ENCODE results near the gene MERTK. TPM values are rescaled to one million over a fixed set of nuclear protein-coding genes. Genes with fewer than 3 reads are reported as not detected.
A peak's percentile ranks its signal among the peaks of the same experiment; 100 is the strongest.

The MERTK gene
- total and polyA plus RNA-seq, 10 of the 15 experiments (the other 5 are each of a cell fraction or from before 2014, with no cell fraction given): 0.13 to 30.6 (median 0.50) TPM

DNA sequence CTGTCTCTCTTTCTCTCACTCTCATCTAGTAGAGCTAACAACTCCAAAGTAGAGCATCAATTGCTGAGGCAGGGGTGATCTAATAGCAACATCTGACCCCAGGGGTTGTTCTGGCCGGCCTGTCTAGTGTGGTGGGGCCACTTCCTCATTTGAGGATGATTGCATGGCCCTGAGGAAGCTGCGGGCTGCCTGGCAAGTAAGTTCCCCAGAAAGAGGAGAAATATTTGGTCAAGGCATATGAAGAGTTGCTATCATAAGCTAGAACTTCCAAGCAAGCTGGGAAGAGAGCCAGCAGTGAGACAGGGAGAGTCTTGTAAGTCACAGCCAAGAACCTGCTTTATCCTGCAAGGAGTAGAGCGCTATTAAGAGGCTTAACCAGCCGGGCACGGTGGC is 105.8 kb downstream of the MERTK start (continued):
- TF ChIP-seq, protein P1, sequence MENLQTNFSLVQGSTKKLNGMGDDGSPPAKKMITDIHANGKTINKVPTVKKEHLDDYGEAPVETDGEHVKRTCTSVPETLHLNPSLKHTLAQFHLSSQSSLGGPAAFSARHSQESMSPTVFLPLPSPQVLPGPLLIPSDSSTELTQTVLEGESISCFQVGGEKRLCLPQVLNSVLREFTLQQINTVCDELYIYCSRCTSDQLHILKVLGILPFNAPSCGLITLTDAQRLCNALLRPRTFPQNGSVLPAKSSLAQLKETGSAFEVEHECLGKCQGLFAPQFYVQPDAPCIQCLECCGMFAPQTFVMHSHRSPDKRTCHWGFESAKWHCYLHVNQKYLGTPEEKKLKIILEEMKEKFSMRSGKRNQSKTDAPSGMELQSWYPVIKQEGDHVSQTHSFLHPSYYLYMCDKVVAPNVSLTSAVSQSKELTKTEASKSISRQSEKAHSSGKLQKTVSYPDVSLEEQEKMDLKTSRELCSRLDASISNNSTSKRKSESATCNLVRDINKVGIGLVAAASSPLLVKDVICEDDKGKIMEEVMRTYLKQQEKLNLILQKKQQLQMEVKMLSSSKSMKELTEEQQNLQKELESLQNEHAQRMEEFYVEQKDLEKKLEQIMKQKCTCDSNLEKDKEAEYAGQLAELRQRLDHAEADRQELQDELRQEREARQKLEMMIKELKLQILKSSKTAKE (IDR thresholded peaks at IDR 0.05; ENCODE audit: low read depth, poor library complexity, severe bottlenecking): peak; percentile 51
- TF ChIP-seq MTA2 (IDR thresholded peaks at IDR 0.05; ENCODE audit: low read depth) (peak; percentile 23; the same call in 1 of the 2 replicates), EED (IDR thresholded peaks at IDR 0.05; ENCODE audit: low read depth) (peak; percentile 44; the same call in 1 of the 2 replicates), RB1 (IDR thresholded peaks at IDR 0.05; ENCODE audit: borderline replicate concordance) (no peak), SREBF1 (IDR thresholded peaks at IDR 0.05; ENCODE audit: low read length) (no peak), NR2F1 (conservative IDR thresholded peaks at IDR 0.05) (peak; percentile 60; the same call in 1 of the 2 replicates), ZNF217 (IDR thresholded peaks at IDR 0.05) (no peak), BACH1 (IDR thresholded peaks at IDR 0.05; ENCODE audit: borderline replicate concordance) (no peak), FOXK2 (IDR thresholded peaks at IDR 0.05) (no peak), ATF7 (IDR thresholded peaks at IDR 0.05; ENCODE audit: low read depth) (peak; percentile 33; the same call in 1 of the 2 replicates), SPI1 (IDR thresholded peaks at IDR 0.05; ENCODE audit: borderline replicate concordance, insufficient read depth, low read depth, low read length) (peak; percentile 99), SUPT20H (IDR thresholded peaks at IDR 0.05; ENCODE audit: borderline replicate concordance, control insufficient read depth, low read depth, low read length) (no peak), ZZZ3 (IDR thresholded peaks at IDR 0.05; ENCODE audit: control insufficient read depth, insufficient read length, low read depth) (no peak), JUND (IDR thresholded peaks at IDR 0.05; ENCODE audit: low read depth, low read length) (no peak), FOS (IDR thresholded peaks at IDR 0.05; ENCODE audit: borderline replicate concordance, extremely low read depth, insufficient read length) (no peak), CBFB (IDR thresholded peaks at IDR 0.05; ENCODE audit: low read depth) (no peak), JUNB (IDR thresholded peaks at IDR 0.05) (no peak)
- TF ChIP-seq, protein P2, sequence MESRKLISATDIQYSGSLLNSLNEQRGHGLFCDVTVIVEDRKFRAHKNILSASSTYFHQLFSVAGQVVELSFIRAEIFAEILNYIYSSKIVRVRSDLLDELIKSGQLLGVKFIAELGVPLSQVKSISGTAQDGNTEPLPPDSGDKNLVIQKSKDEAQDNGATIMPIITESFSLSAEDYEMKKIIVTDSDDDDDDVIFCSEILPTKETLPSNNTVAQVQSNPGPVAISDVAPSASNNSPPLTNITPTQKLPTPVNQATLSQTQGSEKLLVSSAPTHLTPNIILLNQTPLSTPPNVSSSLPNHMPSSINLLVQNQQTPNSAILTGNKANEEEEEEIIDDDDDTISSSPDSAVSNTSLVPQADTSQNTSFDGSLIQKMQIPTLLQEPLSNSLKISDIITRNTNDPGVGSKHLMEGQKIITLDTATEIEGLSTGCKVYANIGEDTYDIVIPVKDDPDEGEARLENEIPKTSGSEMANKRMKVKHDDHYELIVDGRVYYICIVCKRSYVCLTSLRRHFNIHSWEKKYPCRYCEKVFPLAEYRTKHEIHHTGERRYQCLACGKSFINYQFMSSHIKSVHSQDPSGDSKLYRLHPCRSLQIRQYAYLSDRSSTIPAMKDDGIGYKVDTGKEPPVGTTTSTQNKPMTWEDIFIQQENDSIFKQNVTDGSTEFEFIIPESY (IDR thresholded peaks at IDR 0.05): no peak
- TF ChIP-seq, protein P3, sequence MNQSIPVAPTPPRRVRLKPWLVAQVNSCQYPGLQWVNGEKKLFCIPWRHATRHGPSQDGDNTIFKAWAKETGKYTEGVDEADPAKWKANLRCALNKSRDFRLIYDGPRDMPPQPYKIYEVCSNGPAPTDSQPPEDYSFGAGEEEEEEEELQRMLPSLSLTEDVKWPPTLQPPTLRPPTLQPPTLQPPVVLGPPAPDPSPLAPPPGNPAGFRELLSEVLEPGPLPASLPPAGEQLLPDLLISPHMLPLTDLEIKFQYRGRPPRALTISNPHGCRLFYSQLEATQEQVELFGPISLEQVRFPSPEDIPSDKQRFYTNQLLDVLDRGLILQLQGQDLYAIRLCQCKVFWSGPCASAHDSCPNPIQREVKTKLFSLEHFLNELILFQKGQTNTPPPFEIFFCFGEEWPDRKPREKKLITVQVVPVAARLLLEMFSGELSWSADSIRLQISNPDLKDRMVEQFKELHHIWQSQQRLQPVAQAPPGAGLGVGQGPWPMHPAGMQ (IDR thresholded peaks at IDR 0.05; ENCODE audit: borderline replicate concordance): no peak

Measured in GM12878 (cell line).